OCI-LY1 (cell line): Measurements from ENCODE around the gene EN2.

Experiments used
- CTCF ChIP-seq: fragments of 200-600 bp; sonication (generic), shearing (Covaris generic); IDR thresholded peaks from 2 replicates; pipeline ENCODE4 v1.5.1; 2017; ENCODE audit warnings: mild to moderate bottlenecking, antibody characterized with exemption, low read length, moderate library complexity, mixed read lengths
- EZH2 ChIP-seq: fragments of 200-600 bp; sonication (generic), shearing (Covaris generic); IDR thresholded peaks from 2 replicates; pipeline ENCODE4 v1.8.0; 2017; ENCODE audit warnings: borderline replicate concordance, mixed run types, mild to moderate bottlenecking, antibody characterized with exemption, low read length, moderate library complexity, mixed read lengths

GRCh38 chr7:155440018-155440410 is 17.9 kb upstream of the EN2 start:
- TF ChIP-seq EZH2 (no peak), CTCF (no peak)
